A549 (cell line): ENCODE measurements around the gene MYO1B. TPM values are rescaled to one million over a fixed set of nuclear protein-coding genes. Genes with fewer than 3 reads are reported as not detected.

Experiments used
- ATAC-seq, 2 experiments: fragments of 200-7000 bp in 1 of 2; fragments of >200 bp in 1 of 2; cut with Nextera tagmentation in 1 of 2; cut with Tn5 transposase in 1 of 2; 3 replicates each; pipeline versions ENCODE4 v1.8.0 to v1.9.1; 2018 to 2020; ENCODE audit warnings: mild to moderate bottlenecking in 1 of 2, moderate library complexity in 1 of 2
- CTCF ChIA-PET: fragments of 300-600 bp; sonication (Branson Sonifier 250); formaldehyde crosslinking; extraction: SDS; loops from one replicate; lab custom pipeline; 2021; ENCODE audit warnings: antibody characterized with exemption, inconsistent platforms; lab: Yijun Ruan, JAX
- POLR2A ChIA-PET: fragments of 350-600 bp; formaldehyde crosslinking; extraction: SDS; loops from one replicate; lab custom pipeline; 2021; ENCODE audit warnings: antibody characterized with exemption, inconsistent platforms; lab: Yijun Ruan, JAX
- DNase-seq, 2 experiments: peaks; one replicate each; pipeline versions ENCODE4 v3.0.0 to v3.0.0-alpha.2; 2011 to 2016; ENCODE audit warnings: low read depth in 1 of 2, low spot score in 1 of 2
- FAIRE-seq: peaks from 2 replicates; lab custom pipeline; 2011; peaks lifted over from hg19 to GRCh38; lab: Jason Lieb, UNC
- H3K27ac ChIP-seq, 2 experiments: fragments of >200 bp; sonication (Bioruptor Twin); formaldehyde crosslinking; 3 replicates each; pipeline ENCODE4 v1.5.1; 2016 to 2017
- H3K4me1 ChIP-seq: fragments of >200 bp; sonication (Bioruptor Twin); formaldehyde crosslinking; 3 replicates; pipeline ENCODE4 v1.6.1; 2016
- H3K4me2 ChIP-seq: fragments of >200 bp; sonication (Bioruptor Twin); formaldehyde crosslinking; 3 replicates; pipeline ENCODE4 v1.6.1; 2016
- H3K4me3 ChIP-seq: fragments of >200 bp; sonication (Bioruptor Twin); formaldehyde crosslinking; 3 replicates; pipeline ENCODE4 v1.5.1; 2016
- H3K9me3 ChIP-seq: fragments of >200 bp; sonication (Bioruptor Twin); formaldehyde crosslinking; 3 replicates; pipeline ENCODE4 v1.6.1; 2016
- BHLHE40 ChIP-seq: IDR thresholded peaks from 2 replicates; pipeline ENCODE4 v1.6.1; 2012; ENCODE audit warnings: low read depth, low read length, inconsistent platforms
- CBX2 ChIP-seq: fragments of 200-600 bp; sonication (generic); IDR thresholded peaks from 2 replicates; pipeline ENCODE4 v1.6.1; 2016; ENCODE audit warnings: low read depth, mild to moderate bottlenecking, borderline replicate concordance
- CHD2 ChIP-seq: fragments of 150-350 bp; IDR thresholded peaks from 2 replicates; pipeline ENCODE4 v1.6.1; 2014; ENCODE audit warnings: low read length; ENCODE audit not compliant: partially characterized antibody
- CHD4 ChIP-seq: fragments of 200-600 bp; sonication (generic); IDR thresholded peaks from 2 replicates; pipeline ENCODE4 v1.6.1; 2016; ENCODE audit warnings: antibody characterized with exemption, mild to moderate bottlenecking, borderline replicate concordance
- EHMT2 ChIP-seq: fragments of 200-600 bp; sonication (generic); IDR thresholded peaks from 2 replicates; pipeline ENCODE4 v1.6.1; 2016; ENCODE audit warnings: antibody characterized with exemption, low read depth, mild to moderate bottlenecking, moderate library complexity
- EP300 ChIP-seq, 2 experiments: fragments of >200 bp; sonication (Bioruptor Twin); formaldehyde crosslinking; IDR thresholded peaks; 2 replicates in 1 of 2; 3 replicates in 1 of 2; pipeline ENCODE4 v1.6.1; 2016 to 2017
- HEYL ChIP-seq: fragments of 250-450 bp; sonication (Bioruptor Pico); IDR thresholded peaks from 2 replicates; pipeline ENCODE4 v1.8.0; 2021; ENCODE audit warnings: mild to moderate bottlenecking, moderate library complexity
- HOXB13 ChIP-seq: fragments of 250-450 bp; sonication (Bioruptor Pico); IDR thresholded peaks from 2 replicates; pipeline ENCODE4 v1.5.0; 2020; ENCODE audit warnings: low read depth, mild to moderate bottlenecking, moderate library complexity
- HOXB5 ChIP-seq: fragments of 250-450 bp; sonication (Bioruptor Pico); IDR thresholded peaks from 2 replicates; pipeline ENCODE4 v1.5.0; 2020; ENCODE audit warnings: mild to moderate bottlenecking, moderate library complexity
- JUNB ChIP-seq: fragments of >200 bp; sonication (Bioruptor Twin); formaldehyde crosslinking; IDR thresholded peaks from 2 replicates; pipeline ENCODE4 v1.6.1; 2016
- KDM1A ChIP-seq: fragments of 200-600 bp; sonication (generic); IDR thresholded peaks from 2 replicates; pipeline ENCODE4 v1.6.1; 2016; ENCODE audit warnings: low read depth, mild to moderate bottlenecking
- MAFK ChIP-seq: fragments of 450-650 bp; IDR thresholded peaks from 2 replicates; pipeline ENCODE4 v1.6.1; 2014; ENCODE audit not compliant: partially characterized antibody
- MAZ ChIP-seq: fragments of 150-350 bp; IDR thresholded peaks from 2 replicates; pipeline ENCODE4 v1.6.1; 2014; ENCODE audit warnings: antibody characterized with exemption, low read depth, low read length, borderline replicate concordance
- RAD21 ChIP-seq, 2 experiments: fragments of >200 bp in 1 of 2; sonication (Bioruptor Twin) in 1 of 2; formaldehyde crosslinking in 1 of 2; IDR thresholded peaks in 1 of 2; conservative IDR thresholded peaks in 1 of 2; 2 replicates in 1 of 2; 3 replicates in 1 of 2; pipeline ENCODE4 v1.6.1; 2012 to 2018; ENCODE audit warnings: inconsistent platforms in 1 of 2
- RARB ChIP-seq: fragments of 250-450 bp; sonication (Bioruptor Pico); IDR thresholded peaks from 2 replicates; pipeline ENCODE4 v1.8.0; 2021; ENCODE audit warnings: mild to moderate bottlenecking, moderate library complexity
- RFX5 ChIP-seq: fragments of 450-650 bp; IDR thresholded peaks from 2 replicates; pipeline ENCODE4 v1.7.1; 2014; ENCODE audit warnings: antibody characterized with exemption, mild to moderate bottlenecking, moderate library complexity
- TFCP2L1 ChIP-seq: fragments of 250-450 bp; sonication (Bioruptor Pico); IDR thresholded peaks from 2 replicates; pipeline ENCODE4 v1.5.0; 2021; ENCODE audit warnings: mild to moderate bottlenecking
- TP53 ChIP-seq: fragments of 250-450 bp; sonication (Bioruptor Pico); IDR thresholded peaks from 2 replicates; pipeline ENCODE4 v1.5.0; 2021; ENCODE audit warnings: mild to moderate bottlenecking, moderate library complexity
- ZC3H11A ChIP-seq: fragments of 450-650 bp; IDR thresholded peaks from 2 replicates; pipeline ENCODE4 v1.6.1; 2014; ENCODE audit warnings: antibody characterized with exemption, mild to moderate bottlenecking
- ZFP36 ChIP-seq: fragments of 450-650 bp; IDR thresholded peaks from 2 replicates; pipeline ENCODE4 v1.6.1; 2014; ENCODE audit warnings: borderline replicate concordance; ENCODE audit not compliant: partially characterized antibody
- ZNF302 ChIP-seq: fragments of 250-450 bp; sonication (Bioruptor Pico); IDR thresholded peaks from 2 replicates; pipeline ENCODE4 v1.9.0; 2021; ENCODE audit warnings: inconsistent platforms, mild to moderate bottlenecking, moderate library complexity
- ZSCAN20 ChIP-seq: fragments of 250-450 bp; sonication (Bioruptor Pico); IDR thresholded peaks from 2 replicates; pipeline ENCODE4 v1.8.0; 2022; ENCODE audit warnings: mild to moderate bottlenecking, moderate library complexity
- WGBS: methylation state at CpG from one replicate; pipeline ENCODE4 v1.1.6; 2017; ENCODE audit errors: missing lambda C conversion rate; 5-methylcytosine and 5-hydroxymethylcytosine counted together
- polyA plus RNA-seq, 4 experiments: library from polyadenylated mRNA; depleted of rRNA in 3 of 4; stranded (reverse); fragments of >200 nt; fragmentation: RNase III in 1 of 4; extraction: RNeasy Plus Mini Kit Qiagen cat#74134 plus additional on column Dnase treatment in 1 of 4; gene quantifications; 2 replicates in 3 of 4; 3 replicates in 1 of 4; pipeline ENCODE4 v1.2.3, GENCODE V29; 2011 to 2017
- TF ChIP-seq, protein P1 (sequence below): fragments of 150-350 bp; IDR thresholded peaks from 2 replicates; pipeline ENCODE4 v1.6.1; 2014; ENCODE audit warnings: low read depth, mild to moderate bottlenecking, low read length
- TF ChIP-seq, protein P2 (sequence below): fragments of >200 bp; sonication (Bioruptor Twin); formaldehyde crosslinking; IDR thresholded peaks from 3 replicates; pipeline ENCODE4 v1.6.1; 2016

Gene MYO1B
- polyA plus RNA-seq, 2 of the 4 experiments (the other 2 are of a cell fraction), result 77.7 to 159 TPM

DNA sequence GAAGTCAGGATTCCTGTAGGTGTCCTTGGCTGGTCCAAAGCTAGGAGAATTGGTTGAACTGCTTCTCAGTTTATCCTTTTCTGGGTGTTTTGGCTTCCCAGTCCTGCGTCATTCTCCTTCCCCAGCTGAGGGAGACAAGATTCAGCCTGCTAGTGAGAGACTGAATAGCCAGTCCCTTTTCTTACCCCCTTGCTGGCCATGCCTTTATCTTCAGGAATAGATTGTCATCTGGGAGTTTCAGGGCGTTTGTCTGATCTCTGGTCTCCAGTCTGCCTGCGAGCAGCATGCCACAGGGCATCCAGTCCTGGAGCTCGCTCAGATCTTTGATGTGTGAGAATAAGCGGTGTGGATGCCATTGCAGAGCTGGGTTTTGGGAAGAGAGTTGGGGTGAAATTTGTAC is 5.8 kb downstream of the MYO1B start (continued):
- TF ChIP-seq, protein P1, sequence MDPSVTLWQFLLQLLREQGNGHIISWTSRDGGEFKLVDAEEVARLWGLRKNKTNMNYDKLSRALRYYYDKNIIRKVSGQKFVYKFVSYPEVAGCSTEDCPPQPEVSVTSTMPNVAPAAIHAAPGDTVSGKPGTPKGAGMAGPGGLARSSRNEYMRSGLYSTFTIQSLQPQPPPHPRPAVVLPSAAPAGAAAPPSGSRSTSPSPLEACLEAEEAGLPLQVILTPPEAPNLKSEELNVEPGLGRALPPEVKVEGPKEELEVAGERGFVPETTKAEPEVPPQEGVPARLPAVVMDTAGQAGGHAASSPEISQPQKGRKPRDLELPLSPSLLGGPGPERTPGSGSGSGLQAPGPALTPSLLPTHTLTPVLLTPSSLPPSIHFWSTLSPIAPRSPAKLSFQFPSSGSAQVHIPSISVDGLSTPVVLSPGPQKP, result no peak
- no peak for TF ChIP-seq TP53 (CRISPR knock-in tag)
- TF ChIP-seq, all 56 proteins: peak for 0

DNA sequence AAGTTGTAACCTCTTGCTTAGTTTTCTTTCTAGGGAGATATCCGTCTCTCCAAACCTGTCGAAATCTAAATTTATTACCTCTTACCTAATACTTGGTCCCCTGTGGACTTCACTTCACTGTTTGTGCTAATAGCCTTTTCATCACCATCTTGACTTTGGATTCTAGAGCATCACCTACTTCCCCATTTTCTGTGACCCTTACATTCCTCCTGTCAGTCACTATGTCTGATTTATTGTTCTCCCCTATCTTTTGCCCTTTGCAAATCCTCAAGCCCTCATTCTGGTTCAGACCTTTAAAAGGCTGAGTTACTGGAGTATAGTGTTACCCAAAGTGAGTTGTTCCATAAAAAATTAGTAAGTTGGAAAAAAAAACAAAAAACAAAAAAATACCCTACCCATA is 7.5 kb downstream of the MYO1B start:
- FAIRE-seq (no peak), DNase-seq (no peak), ATAC-seq (no peak)
- Histone ChIP-seq H3K9me3 (no peaks in the 10 kb centered on the region), H3K4me3 (no peak overlapping the region), H3K4me1 (peaks cover 89% of the 10 kb centered on the region), H3K4me2 (peak overlapping the region; percentile 15; the same call in 1 of the 3 replicates), H3K27ac (no peak overlapping the region)
- CTCF ChIA-PET, result interaction anchor here (1.2 to 2.4 kb wide), 3 partner anchors 8 to 34 kb away, joined by 4 to 9 read pairs (median 4); no protein-coding TSS in a partner anchor
- TF ChIP-seq HOXB13 (CRISPR knock-in tag) (no peak), ZNF302 (CRISPR knock-in tag) (no peak), MAFK (no peak), TP53 (CRISPR knock-in tag) (no peak), BHLHE40 (no peak)
- TF ChIP-seq, protein P2, sequence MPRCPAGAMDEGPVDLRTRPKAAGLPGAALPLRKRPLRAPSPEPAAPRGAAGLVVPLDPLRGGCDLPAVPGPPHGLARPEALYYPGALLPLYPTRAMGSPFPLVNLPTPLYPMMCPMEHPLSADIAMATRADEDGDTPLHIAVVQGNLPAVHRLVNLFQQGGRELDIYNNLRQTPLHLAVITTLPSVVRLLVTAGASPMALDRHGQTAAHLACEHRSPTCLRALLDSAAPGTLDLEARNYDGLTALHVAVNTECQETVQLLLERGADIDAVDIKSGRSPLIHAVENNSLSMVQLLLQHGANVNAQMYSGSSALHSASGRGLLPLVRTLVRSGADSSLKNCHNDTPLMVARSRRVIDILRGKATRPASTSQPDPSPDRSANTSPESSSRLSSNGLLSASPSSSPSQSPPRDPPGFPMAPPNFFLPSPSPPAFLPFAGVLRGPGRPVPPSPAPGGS, result no peak
- POLR2A ChIA-PET, result no interaction called here
- WGBS, result 75% methylated on average over 2 of the region's 2 CpGs

DNA sequence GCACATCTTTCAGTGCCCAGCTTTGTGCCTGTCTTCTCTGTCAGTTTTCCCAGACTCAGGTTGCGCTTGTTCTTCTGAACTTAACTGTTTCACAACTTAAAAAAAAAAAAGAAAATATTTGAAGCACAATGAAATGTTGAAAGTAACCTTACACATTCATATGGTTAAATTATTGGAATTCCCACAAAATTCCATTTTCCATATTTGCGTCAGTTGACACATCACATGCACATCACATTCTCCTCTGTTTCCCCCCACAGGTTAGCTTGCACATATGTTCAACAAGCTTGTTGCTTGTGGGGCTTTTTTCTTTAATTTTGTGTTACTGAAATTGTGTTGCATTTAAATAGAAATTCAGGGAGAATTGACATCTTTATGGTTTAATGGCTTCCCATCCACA is 8.3 kb downstream of the MYO1B start:
- CTCF ChIA-PET, result interaction anchor here (0.6 to 1.8 kb wide), 4 partner anchors 23 to 447 kb away, joined by 3 to 4 read pairs (median 4); no protein-coding TSS in a partner anchor
- Histone ChIP-seq H3K9me3 (no peaks in the 10 kb centered on the region), H3K27ac (no peak overlapping the region), H3K4me3 (no peak overlapping the region), H3K4me1 (peaks cover 89% of the 10 kb centered on the region), H3K4me2 (no peak overlapping the region)
- no peak for TF ChIP-seq CHD4
- no peak for TF ChIP-seq RAD21 (conservative IDR thresholded peaks at IDR 0.05 in 1 of 2, IDR thresholded peaks at IDR 0.05 in 1 of 2)
- no peak for TF ChIP-seq ZSCAN20 (CRISPR knock-in tag)
- no peak for TF ChIP-seq HOXB5
- no peak for TF ChIP-seq TFCP2L1
- TF ChIP-seq EP300 (IDR thresholded peaks at IDR 0.05), result no peak
- no peak for TF ChIP-seq KDM1A
- TF ChIP-seq, protein P1, result no peak
- TF ChIP-seq JUNB, result no peak
- TF ChIP-seq MAZ, result no peak
- no peak for TF ChIP-seq EHMT2
- TF ChIP-seq ZC3H11A, result no peak
- TF ChIP-seq RFX5, result no peak
- no peak for TF ChIP-seq CHD2
- TF ChIP-seq CBX2, result no peak
- no peak for TF ChIP-seq HEYL (CRISPR knock-in tag)
- TF ChIP-seq RARB, result no peak
- no peak for TF ChIP-seq ZFP36
- POLR2A ChIA-PET, result interaction anchor here (0.7 kb wide), 1 partner anchor 246 kb away, joined by 3 read pairs; no protein-coding TSS in a partner anchor
- FAIRE-seq, result no peak
- WGBS, result 90% methylated on average over 2 of the region's 2 CpGs
- no peak for ATAC-seq
- no peak for DNase-seq
